Stimulated activated CD8-positive, alpha-beta memory T cell treated with anti-CD3 and anti-CD28 coated beads, Interleukin-4, amount 100 ng/mL, for 24 hours (primary cell): ENCODE results near the gene PIK3R5.

Source experiments
- DNase-seq: peaks from one replicate; pipeline ENCODE4 v3.0.0-alpha.2; 2020; ENCODE audit warnings: low read depth

The PIK3R5 gene

GRCh38 chr17:8832711-8833352, 132.7 kb downstream of the PIK3R5 start:
- peak; percentile 15 for DNase-seq

- DNase-seq, result no peak
These were observed 134.2 kb downstream of the PIK3R5 start for GRCh38 chr17:8831234-8831849.

DNA sequence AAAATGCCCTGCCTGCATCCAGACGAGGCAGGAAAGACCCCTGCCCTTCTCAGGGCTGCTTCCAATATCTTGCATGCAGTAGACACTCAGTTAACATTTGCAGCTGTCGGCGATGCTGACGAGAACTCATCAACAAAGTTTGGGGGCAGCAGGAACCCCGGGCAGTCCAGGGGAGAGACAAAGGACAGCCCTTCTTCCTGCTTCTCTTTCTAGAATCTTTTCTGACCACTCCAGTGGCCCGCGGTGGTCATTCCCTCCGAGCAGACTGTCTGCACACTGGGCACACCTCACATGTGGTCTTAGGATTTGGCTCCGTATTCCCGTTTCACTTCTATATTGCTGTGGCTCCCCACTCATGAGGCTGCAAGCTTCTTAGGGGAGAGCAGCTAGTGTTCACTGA, 135.4 kb downstream of the PIK3R5 start:
- no peak for DNase-seq

DNA sequence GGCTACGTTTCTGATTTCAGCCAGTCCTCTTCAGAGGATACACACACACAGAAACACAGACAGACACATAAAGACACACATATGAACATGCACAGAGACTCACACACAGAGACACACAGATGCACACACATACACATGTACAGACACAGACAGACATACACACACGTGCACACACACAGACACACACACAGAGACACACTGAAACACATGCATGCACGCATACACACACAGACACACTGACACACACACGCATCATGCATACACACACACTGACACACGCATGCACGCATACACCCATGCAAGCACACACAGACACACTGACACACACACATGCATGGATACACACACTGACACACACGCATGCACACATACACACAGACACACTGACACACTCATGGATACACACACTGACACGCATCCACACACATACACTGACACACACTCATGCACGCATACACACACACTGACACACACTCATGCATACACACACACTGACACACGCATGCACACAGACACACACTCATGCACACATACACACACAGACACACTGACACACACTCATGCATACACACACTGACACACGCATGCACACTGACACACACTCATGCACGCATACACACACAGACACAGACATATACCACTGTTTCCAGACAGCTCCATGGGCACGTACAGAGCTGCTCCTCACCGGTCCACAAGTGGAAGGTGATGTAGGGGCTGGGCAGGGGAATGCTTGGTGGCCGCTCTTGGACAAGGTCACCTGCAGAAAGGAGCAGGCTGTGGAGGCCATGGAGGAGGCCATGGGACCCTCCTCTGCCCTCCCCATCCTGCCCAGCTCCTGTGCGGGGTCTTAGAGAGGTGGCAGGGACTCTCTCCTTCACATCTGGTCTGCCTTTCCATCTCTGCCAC, 136.2 kb downstream of the PIK3R5 start:
- DNase-seq, result no peak
